Uterus (tissue), 2 donors: ENCODE results near the gene BDH1.

Experiments
- POLR2A ChIP-seq, 2 donors: fragments of 450-650 bp; IDR thresholded peaks; one replicate each; pipeline ENCODE4 v1.6.1; 2016; ENCODE audit warnings: antibody characterized with exemption in 2 of 2, mild to moderate bottlenecking in 1 of 2, moderate library complexity in 1 of 2
- TF ChIP-seq, protein P1 (sequence below), 4 experiments: fragments of 200-600 bp in 2 of 4; fragments of 450-650 bp in 2 of 4; sonication (generic) in 2 of 4; IDR thresholded peaks; one replicate each; pipeline ENCODE4 v1.5.1; 2016 to 2019; ENCODE audit warnings: antibody characterized with exemption in 4 of 4, mild to moderate bottlenecking in 2 of 4, moderate library complexity in 1 of 4

DNA sequence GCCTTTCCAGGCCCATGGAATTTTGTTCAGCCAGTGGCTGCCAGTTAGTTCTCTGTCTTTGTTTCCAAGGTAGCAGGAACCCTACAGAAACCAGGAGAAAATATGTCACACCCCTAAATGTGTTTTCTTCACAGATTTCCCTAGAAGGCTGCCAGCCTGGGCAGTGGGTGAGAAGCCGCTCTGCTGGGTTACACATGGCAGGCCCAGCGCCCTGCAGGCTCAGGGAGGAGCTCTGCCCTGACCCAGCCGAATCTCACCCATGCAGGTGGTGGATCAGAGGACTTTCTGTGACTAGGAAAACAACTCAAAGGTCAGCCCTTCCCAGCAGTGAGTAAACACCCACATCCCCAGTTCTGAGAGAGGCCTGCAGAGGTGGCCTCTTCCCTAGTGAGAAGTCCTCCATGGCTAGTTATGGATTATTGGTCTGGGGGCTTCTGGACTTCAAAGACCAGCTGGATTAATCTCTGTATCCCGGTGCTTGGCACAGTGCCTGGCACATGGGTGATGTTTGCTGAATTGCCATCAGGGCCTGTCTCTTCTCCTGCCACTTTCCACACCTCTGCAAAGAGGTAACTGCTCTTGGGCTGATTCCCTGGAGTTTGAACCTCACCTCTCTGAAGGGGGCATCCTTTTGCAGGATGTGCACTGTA, 34.7 kb upstream of the BDH1 start:
- TF ChIP-seq, protein P1, sequence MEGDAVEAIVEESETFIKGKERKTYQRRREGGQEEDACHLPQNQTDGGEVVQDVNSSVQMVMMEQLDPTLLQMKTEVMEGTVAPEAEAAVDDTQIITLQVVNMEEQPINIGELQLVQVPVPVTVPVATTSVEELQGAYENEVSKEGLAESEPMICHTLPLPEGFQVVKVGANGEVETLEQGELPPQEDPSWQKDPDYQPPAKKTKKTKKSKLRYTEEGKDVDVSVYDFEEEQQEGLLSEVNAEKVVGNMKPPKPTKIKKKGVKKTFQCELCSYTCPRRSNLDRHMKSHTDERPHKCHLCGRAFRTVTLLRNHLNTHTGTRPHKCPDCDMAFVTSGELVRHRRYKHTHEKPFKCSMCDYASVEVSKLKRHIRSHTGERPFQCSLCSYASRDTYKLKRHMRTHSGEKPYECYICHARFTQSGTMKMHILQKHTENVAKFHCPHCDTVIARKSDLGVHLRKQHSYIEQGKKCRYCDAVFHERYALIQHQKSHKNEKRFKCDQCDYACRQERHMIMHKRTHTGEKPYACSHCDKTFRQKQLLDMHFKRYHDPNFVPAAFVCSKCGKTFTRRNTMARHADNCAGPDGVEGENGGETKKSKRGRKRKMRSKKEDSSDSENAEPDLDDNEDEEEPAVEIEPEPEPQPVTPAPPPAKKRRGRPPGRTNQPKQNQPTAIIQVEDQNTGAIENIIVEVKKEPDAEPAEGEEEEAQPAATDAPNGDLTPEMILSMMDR (IDR thresholded peaks at IDR 0.05) = no peak
- no peak for TF ChIP-seq POLR2A (IDR thresholded peaks at IDR 0.05)
